GM21447 (cell line): ENCODE results near the gene MANEAL.
A peak's percentile ranks its signal among the peaks of the same experiment; 100 is the strongest.

Source experiments
- ATAC-seq: cut with Tn5 transposase; IDR thresholded peaks from one replicate; pipeline ENCODE4 v1.9.1; 2021; ENCODE audit not compliant: unreplicated experiment

The MANEAL gene

DNA sequence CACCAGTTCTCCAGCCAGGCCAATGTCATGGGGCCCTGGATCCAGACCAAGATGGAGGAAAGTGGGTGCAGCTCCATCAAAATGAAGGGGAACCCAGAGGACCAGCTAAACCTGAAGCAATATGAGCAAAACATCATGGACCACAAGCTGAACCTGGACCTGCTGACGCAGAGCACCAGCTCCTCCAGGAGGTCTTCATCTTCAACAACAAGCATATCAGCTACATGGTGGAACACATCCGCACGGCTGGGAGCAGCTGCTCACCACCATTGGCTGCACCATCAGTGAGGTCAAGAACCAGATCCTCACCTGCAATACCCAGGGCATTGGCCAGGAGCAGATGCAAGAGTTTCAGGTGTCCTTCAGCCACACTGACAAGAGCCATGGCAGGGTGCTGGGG, 15.0 kb upstream of the MANEAL start:
- no peak for ATAC-seq

DNA sequence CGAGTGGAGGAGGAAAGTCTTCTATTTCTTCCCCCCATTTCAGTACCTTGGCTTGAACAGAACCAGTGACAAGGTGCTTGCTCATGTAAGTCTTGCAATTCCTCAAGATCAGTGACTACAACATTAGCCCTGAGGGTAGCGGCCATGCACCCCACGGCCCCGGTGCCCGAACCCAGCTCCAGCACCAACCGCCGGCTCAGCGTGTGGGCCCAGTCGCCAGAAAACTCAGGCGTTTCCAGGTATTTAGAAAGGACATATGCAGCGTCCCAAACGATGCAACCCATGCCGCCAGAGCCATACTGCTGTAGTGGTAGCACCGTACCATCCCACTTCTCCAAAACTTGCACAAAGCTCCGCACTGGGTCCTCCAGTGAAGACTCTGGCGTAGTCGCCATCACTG, 11.2 kb upstream of the MANEAL start:
- ATAC-seq: no peak

DNA sequence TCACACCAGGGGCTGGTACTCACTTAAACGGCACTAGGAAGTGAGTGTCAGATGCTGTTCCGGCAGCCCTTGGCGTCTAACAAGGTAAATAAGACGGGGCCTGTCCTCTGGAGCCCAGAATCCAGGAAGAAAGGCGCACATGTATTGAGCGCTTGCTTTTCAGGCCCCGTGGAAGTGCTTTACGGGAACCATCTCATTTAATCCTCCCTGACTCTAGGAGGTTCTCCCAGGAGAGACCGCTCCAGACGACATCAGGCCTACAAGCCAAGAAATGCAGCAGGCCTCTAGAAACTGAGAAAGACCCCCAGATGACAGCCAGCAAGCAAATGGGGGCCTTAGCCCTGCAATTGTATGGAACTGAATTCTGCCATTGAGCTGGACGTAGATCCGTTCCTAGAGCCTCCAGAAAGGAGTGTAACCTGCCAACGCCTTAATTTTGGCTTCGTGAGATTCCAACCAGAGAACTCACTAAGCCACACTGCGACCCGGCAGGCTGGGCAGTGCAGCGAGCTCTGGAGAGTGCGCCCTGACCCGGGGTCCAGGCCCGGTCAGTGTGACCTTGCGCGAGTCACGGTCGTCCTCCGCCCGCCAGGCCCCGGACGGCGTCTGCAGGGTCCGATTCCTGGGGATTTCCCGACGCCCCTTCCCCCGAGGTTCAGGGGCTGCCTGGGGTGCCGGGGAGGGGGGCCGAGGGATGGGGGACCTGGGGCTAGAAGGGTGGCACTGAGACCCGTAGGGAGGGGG, 532 bp upstream of the MANEAL start:
- no peak for ATAC-seq

GRCh38 chr1:37794372-37795339, 1.0 kb downstream of the MANEAL start:
- ATAC-seq: no peak

DNA sequence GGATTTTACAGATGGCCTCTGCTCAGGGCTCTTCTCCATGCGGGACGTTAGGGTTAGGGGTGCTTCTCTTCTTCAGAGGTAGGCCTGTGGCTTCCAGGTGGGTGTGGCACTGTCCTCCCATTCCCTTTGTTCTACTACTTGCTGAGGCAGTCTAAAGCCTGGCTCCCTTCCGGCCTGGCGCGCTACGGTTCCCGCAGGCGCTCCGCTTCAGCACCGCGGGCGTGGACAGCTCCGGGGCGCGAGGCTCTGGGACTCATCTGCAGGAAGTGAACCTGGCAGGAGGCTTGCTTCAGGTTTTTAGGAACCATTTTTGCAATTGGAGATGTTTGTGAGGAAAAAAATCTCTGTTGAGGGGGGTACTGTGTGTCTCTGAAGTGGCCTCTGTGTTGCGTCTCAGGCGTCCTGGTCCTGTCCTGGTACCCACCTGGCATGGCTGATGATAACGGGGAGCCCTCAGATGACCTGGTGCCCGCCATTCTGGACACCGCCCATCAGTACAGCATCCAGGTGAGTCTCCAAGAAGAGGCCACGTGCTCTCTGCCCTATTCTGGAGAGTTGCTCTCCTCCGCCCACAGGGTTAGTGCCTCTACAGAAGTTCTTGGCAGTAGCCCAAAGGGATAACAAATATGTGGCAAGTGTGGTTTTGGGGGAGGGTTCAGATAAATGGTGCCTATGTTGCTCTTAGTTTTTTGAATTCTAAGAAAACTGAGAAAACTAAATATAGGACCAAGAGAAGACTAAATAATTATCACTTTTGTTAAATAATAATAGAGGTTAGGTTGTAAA, 1.9 kb downstream of the MANEAL start:
- ATAC-seq: no peak

DNA sequence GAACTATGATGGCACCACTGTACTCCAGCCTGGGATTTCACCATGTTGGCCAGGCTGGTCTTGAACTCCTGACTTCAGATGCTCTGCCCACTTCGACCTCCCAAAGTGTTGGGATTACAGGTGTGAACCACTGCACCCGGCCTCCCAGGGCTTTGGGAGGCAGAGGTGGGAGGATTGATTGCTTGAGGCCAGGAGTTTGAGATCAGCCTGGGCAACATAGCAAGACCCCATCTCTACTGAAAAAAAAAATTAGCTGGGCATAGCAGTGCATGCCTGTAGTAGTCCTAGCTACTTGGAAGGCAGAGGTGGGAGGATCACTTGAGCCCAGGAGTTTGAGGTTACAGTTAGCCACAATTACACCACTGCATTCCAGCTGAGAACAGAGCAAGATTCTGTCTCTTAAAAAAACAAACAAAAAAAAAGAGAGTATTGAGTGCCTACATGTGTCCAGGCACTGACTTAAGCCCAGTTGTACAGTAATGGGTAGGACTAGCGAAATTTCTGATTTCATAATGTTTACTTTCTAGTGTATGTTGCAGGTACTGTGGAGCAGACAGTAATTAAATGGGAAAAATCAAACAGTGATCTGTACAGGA, 4.2 kb downstream of the MANEAL start:
- ATAC-seq: no peak

DNA sequence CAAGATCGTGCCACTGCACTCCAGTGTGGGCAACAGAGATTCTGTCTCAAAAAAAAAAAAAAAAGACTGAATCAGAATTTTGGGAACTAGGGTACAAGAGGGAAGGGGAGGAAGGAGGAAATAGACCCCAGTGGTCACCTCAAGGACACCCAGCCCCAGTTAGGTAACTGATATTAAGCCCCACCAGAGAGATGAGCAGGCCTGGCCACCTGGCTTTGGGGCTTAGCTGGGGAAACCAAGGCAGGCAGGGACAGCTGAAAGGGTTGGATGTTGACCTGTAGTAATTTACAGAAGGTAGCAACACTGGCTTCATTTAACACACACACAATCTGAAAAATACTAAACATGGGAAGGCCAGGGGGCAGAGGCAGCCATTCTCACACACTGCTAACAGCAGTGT, 8.8 kb downstream of the MANEAL start:
- ATAC-seq: no peak

DNA sequence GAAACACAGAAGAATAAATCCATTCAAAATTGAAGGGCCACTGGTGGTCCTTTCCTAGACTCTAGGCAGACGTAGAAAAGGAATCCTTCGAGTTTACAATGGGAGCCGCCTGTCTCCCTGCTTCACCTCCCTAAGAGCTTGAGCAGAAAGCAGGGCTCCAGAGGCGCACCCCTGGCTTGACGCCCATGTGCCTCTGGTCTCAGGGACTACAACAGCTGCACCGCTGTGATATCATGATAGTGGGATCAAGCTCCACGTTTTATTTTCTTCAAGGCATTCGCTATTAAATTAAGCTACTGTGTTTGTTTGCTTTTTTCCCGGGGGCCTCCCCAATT, 13.5 kb downstream of the MANEAL start:
- no peak for ATAC-seq

- peak; percentile 84 for ATAC-seq
Measured at GRCh38 chr1:37807555-37808368, 14.1 kb downstream of the MANEAL start, which contains the start of the genes C1orf122 and YRDC. TSS of gene C1orf122 (plus strand) at chr1:37807790. CDS start at chr1:37808405, 615 bp downstream. TSS of gene YRDC (minus strand) at chr1:37808208. CDS start at chr1:37808180, 28 bp downstream.

GRCh38 chr1:37808369-37809319, 15.0 kb downstream of the MANEAL start:
- ATAC-seq: peak; percentile 24

DNA sequence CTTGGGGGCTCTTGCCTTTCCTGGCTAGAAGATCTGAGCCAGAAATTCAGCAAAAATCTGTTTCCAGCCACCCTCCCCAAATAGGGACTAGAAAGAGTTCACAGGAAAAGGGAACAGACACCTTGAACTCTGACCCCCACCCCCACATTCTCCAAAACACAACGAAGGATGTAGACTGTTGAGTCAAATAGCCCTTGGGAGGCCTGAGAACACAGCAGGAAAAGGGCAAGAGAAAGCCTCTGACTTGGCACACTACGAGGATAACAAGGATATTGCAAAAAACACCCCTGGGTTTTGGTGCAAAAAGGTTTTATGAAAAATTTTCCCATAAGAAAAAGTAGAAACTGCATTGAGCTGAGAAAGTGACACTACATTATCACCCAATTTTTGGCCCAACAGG, 16.3 kb downstream of the MANEAL start:
- no peak for ATAC-seq

DNA sequence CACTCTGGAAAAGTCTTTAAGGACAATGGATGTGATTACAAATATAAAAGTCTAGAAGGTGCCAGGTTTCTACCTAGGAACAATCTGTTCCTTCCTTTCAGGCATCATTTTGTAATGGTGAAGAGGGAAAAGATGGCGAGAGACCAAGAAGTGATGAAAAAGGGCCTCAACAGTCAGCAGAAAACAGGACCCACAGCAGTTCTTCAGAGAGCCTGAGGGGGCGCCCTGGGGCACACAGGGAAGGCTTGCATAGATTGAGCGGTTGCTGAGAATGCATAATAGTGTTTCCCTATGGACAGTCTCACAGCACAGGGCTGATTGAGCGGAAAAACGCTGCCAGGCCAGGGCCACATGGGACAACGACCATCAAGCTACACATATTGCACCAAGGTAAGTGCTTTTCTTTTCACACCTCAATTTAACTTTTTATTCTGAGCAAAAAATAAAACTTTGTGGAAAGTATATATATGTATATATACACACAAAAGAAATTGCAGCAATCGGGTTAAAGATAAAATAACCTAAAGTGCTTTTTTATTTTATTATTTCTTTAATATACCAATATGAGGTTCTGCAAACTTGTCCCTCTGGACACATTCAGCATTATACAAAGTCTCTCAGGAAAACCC, 17.5 kb downstream of the MANEAL start:
- ATAC-seq: no peak

DNA sequence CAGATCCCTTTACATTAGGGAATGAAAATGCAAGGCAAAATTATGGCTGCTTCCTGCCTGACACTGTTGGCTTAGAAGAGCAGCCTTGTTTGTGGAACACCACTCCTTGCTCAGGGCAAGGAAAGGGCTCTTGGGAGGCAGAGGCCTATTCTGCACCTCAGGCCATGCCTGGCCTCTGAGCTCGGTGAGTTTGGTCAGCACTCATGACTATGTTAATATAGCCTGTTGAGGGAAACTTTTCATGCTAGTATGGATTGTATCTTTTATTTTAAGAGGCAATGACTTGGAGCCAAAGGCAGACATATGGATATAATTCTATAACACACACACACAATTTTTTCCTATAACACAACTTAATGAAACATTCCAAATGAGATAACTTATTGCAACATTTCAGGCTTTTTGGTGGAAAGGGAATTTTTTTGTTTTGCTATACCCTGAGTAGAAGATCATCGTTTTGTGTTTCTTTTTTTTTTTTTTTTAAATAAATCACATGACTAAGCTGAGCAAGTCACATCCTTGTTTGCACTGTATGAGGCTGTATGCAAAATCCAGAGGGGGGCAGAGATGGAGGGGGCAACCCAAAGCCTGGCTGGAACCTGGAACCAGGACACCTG, 20.0 kb downstream of the MANEAL start:
- no peak for ATAC-seq

GRCh38 chr1:37814252-37814651, 20.6 kb downstream of the MANEAL start:
- no peak for ATAC-seq

- ATAC-seq: no peak
Measured at GRCh38 chr1:37817481-37817880, 23.8 kb downstream of the MANEAL start.

- no peak for ATAC-seq
Measured at GRCh38 chr1:37821481-37821880, 27.8 kb downstream of the MANEAL start.

- no peak for ATAC-seq
Measured at GRCh38 chr1:37822906-37823815, 29.5 kb downstream of the MANEAL start.
